ENCODE data around the gene PTTG2.

The PTTG2 gene

GRCh38 chr4:37990731-37991245, 30.6 kb downstream of the PTTG2 start:
- no peak for TF ChIP-seq CTCF (conservative IDR thresholded peaks at IDR 0.05)
- no peak overlapping the region for H3K27ac ChIP-seq

GRCh38 chr4:37991623-37992410, 31.6 kb downstream of the PTTG2 start:
- no peak overlapping the region for H3K27ac ChIP-seq
- TF ChIP-seq CTCF (conservative IDR thresholded peaks at IDR 0.05) = no peak

- no peak for TF ChIP-seq CTCF (conservative IDR thresholded peaks at IDR 0.05)
Observed at GRCh38 chr4:37993806-37994205, 33.6 kb downstream of the PTTG2 start.

GRCh38 chr4:37994569-37994968, 34.4 kb downstream of the PTTG2 start:
- H3K27ac ChIP-seq = no peak overlapping the region
- TF ChIP-seq CTCF (conservative IDR thresholded peaks at IDR 0.05) = no peak

More at GRCh38 chr4:37993806-37994205, 33.6 kb downstream of the PTTG2 start:
- H3K27ac ChIP-seq = no peak overlapping the region

- H3K27ac ChIP-seq = no peak overlapping the region
- no peak for TF ChIP-seq CTCF (conservative IDR thresholded peaks at IDR 0.05)
Observed at GRCh38 chr4:37995299-37995821, 35.2 kb downstream of the PTTG2 start.

- no peak for TF ChIP-seq CTCF (conservative IDR thresholded peaks at IDR 0.05)
- H3K27ac ChIP-seq = no peak overlapping the region
Observed at GRCh38 chr4:37995981-37996775, 36.0 kb downstream of the PTTG2 start.

GRCh38 chr4:37998226-37998625, 38.0 kb downstream of the PTTG2 start:
- TF ChIP-seq CTCF (conservative IDR thresholded peaks at IDR 0.05) = no peak
- H3K27ac ChIP-seq = no peak overlapping the region
